IMR-90 (cell line): ENCODE results near the gene SEMA4B. TPM values are rescaled to one million over a fixed set of nuclear protein-coding genes. Genes with fewer than 3 reads are reported as not detected.
A peak's percentile ranks its signal among the peaks of the same experiment; 100 is the strongest.

Experiments
- ATAC-seq: fragments of 200-7000 bp; cut with Tn5 transposase; 2 replicates; pipeline ENCODE4 v1.9.1; 2020; ENCODE audit warnings: low read depth, mild to moderate bottlenecking, moderate library complexity
- BruUV-seq: library from RNA; stranded (reverse); fragments of 400-500 nt; replicated peaks from 2 replicates; lab custom pipeline; 2021; lab: Mats Ljungman, UMichigan
- CTCF ChIA-PET: fragments of 300-600 bp; formaldehyde crosslinking; extraction: SDS; loops from one replicate; lab custom pipeline; 2021; ENCODE audit warnings: antibody characterized with exemption; lab: Yijun Ruan, JAX
- POLR2A ChIA-PET: fragments of 300-600 bp; sonication (Branson Sonifier 250); formaldehyde crosslinking; loops from one replicate; lab custom pipeline; 2022; ENCODE audit warnings: antibody characterized with exemption; ENCODE audit not compliant: unreplicated experiment; lab: Charles Lee
- DNase-seq: peaks from one replicate; pipeline ENCODE4 v3.0.0; 2013
- H2AFZ ChIP-seq: replicated peaks from 2 replicates; pipeline ENCODE3; 2013; ENCODE audit warnings: low read length, mild to moderate bottlenecking; ENCODE audit not compliant: poor library complexity
- H2AK5ac ChIP-seq: 2 replicates; pipeline ENCODE4 v1.6.1; 2013; ENCODE audit warnings: low read depth, low read length, inconsistent platforms
- H2AK9ac ChIP-seq: replicated peaks from 2 replicates; pipeline ENCODE3; 2013; ENCODE audit warnings: mild to moderate bottlenecking, low read depth, low read length, moderate library complexity; ENCODE audit not compliant: poor library complexity
- H2BK120ac ChIP-seq: 2 replicates; pipeline ENCODE4 v1.6.1; 2013; ENCODE audit warnings: low read depth, low read length, inconsistent platforms
- H2BK15ac ChIP-seq: 3 replicates; pipeline ENCODE4 v1.6.1; 2013; ENCODE audit warnings: low read depth, low read length, inconsistent platforms
- H2BK20ac ChIP-seq: 2 replicates; pipeline ENCODE4 v1.6.1; 2013; ENCODE audit warnings: low read depth, mild to moderate bottlenecking, inconsistent platforms, low read length, moderate library complexity
- H2BK5ac ChIP-seq: 2 replicates; pipeline ENCODE4 v1.6.1; 2013; ENCODE audit warnings: mild to moderate bottlenecking, low read depth, low read length, inconsistent platforms; ENCODE audit not compliant: poor library complexity, severe bottlenecking
- H3K14ac ChIP-seq: replicated peaks from 2 replicates; pipeline ENCODE4 v1.6.1; 2013; ENCODE audit warnings: low read depth, low read length, inconsistent platforms
- H3K18ac ChIP-seq: 2 replicates; pipeline ENCODE4 v1.6.1; 2013; ENCODE audit warnings: low read depth, low read length, control low read depth
- H3K23ac ChIP-seq: 2 replicates; pipeline ENCODE4 v1.6.1; 2013; ENCODE audit warnings: low read depth, low read length, inconsistent platforms
- H3K27ac ChIP-seq: 2 replicates; pipeline ENCODE4 v1.5.1; 2013; ENCODE audit warnings: mild to moderate bottlenecking, control low read depth, low read length; ENCODE audit not compliant: insufficient read depth
- H3K27me3 ChIP-seq: 2 replicates; pipeline ENCODE4 v1.6.1; 2013; ENCODE audit warnings: low read length; ENCODE audit not compliant: control insufficient read depth, insufficient read depth
- H3K36me3 ChIP-seq: 2 replicates; pipeline ENCODE4 v1.6.1; 2013; ENCODE audit warnings: low read length, mixed read lengths; ENCODE audit not compliant: control insufficient read depth, insufficient read depth
- H3K4ac ChIP-seq: 2 replicates; pipeline ENCODE4 v1.6.1; 2013; ENCODE audit warnings: low read depth, low read length, inconsistent platforms
- H3K4me1 ChIP-seq: 2 replicates; pipeline ENCODE4 v1.6.1; 2013; ENCODE audit warnings: low read length, mixed read lengths; ENCODE audit not compliant: control insufficient read depth, insufficient read depth
- H3K4me2 ChIP-seq: 2 replicates; pipeline ENCODE4 v1.6.1; 2013; ENCODE audit warnings: low read depth, mild to moderate bottlenecking, control low read depth, low read length, moderate library complexity
- H3K4me3 ChIP-seq: 2 replicates; pipeline ENCODE4 v1.5.1; 2013; ENCODE audit warnings: low read depth, mild to moderate bottlenecking, control low read depth, low read length, moderate library complexity; ENCODE audit not compliant: insufficient read depth
- H3K56ac ChIP-seq: 2 replicates; pipeline ENCODE4 v1.6.1; 2013; ENCODE audit warnings: low read length, inconsistent platforms; ENCODE audit not compliant: insufficient read depth; ENCODE audit errors: extremely low read depth
- H3K79me1 ChIP-seq, 2 experiments: 2 replicates each; pipeline ENCODE4 v1.6.1; 2013; ENCODE audit warnings: low read length in 2 of 2, inconsistent platforms in 1 of 2, low read depth in 1 of 2
- H3K9ac ChIP-seq: 2 replicates; pipeline ENCODE4 v1.6.1; 2013; ENCODE audit warnings: low read depth, low read length, control low read depth
- H3K9me1 ChIP-seq: 2 replicates; pipeline ENCODE4 v1.6.1; 2013; ENCODE audit warnings: low read length, inconsistent platforms; ENCODE audit not compliant: insufficient read depth
- H3K9me3 ChIP-seq: 2 replicates; pipeline ENCODE4 v1.6.1; 2013; ENCODE audit warnings: low read length; ENCODE audit not compliant: control insufficient read depth, insufficient read depth
- H4K20me1 ChIP-seq: 2 replicates; pipeline ENCODE4 v1.6.1; 2013; ENCODE audit warnings: low read length, inconsistent platforms; ENCODE audit not compliant: insufficient read depth
- H4K5ac ChIP-seq: 2 replicates; pipeline ENCODE4 v1.6.1; 2013; ENCODE audit warnings: mild to moderate bottlenecking, low read depth, low read length, control low read depth
- H4K8ac ChIP-seq, 2 experiments: 2 replicates each; pipeline ENCODE4 v1.6.1; 2013; ENCODE audit warnings: low read depth in 2 of 2, low read length in 2 of 2, control low read depth in 1 of 2, inconsistent platforms in 1 of 2
- H4K91ac ChIP-seq: 2 replicates; pipeline ENCODE4 v1.6.1; 2013; ENCODE audit warnings: low read depth, low read length, inconsistent platforms; ENCODE audit not compliant: insufficient read depth
- NFE2L2 ChIP-seq: fragments of 150-350 bp; IDR thresholded peaks from 2 replicates; pipeline ENCODE4 v1.6.1; 2016; ENCODE audit warnings: low read depth, mild to moderate bottlenecking, low read length
- RAD21 ChIP-seq: IDR thresholded peaks from 2 replicates; pipeline ENCODE4 v1.6.1; 2012; ENCODE audit warnings: low read length, improper control_type of control experiment
- SMC3 ChIP-seq: fragments of 150-350 bp; IDR thresholded peaks from 2 replicates; pipeline ENCODE4 v1.6.1; 2016; ENCODE audit warnings: low read depth, mild to moderate bottlenecking, antibody characterized with exemption, low read length, moderate library complexity
- WGBS, 2 experiments: methylation state at CpG; one replicate each; pipeline versions ENCODE4 v1.1.5 to v1.1.7; 2013; ENCODE audit warnings: missing lambda C conversion rate in 2 of 2; ENCODE audit not compliant: insufficient read length in 1 of 2; ENCODE audit errors: extremely low coverage in 2 of 2; 5-methylcytosine and 5-hydroxymethylcytosine counted together
- dilution Hi-C: fragments of 300-500 bp; cut with HindIII; formaldehyde crosslinking; loops from one replicate; pipeline ENCODE4 v1.14.3; 2018; ENCODE audit warnings: low sequenced_read_pairs; ENCODE audit not compliant: unreplicated experiment
- in situ Hi-C: fragments of 300-500 bp; cut with MboI; formaldehyde crosslinking; loops from 3 replicates; pipeline ENCODE4 v1.14.3; 2019; ENCODE audit warnings: low sequenced_read_pairs, inconsistent platforms, mixed read lengths
- intact Hi-C: fragments of 100-400 bp; cut with micrococcal nuclease; formaldehyde crosslinking; loops from 2 replicates; pipeline ENCODE4 v1.10.0; 2022
- polyA plus RNA-seq, 3 experiments: library from polyadenylated mRNA; depleted of rRNA; stranded (reverse); fragments of >200 nt; gene quantifications; 2 replicates each; pipeline ENCODE4 v1.2.3, GENCODE V29; 2012; ENCODE audit warnings: low replicate concordance in 1 of 3
- total RNA-seq: library from RNA; depleted of rRNA; stranded (reverse); fragments of >200 nt; gene quantifications from 2 replicates; pipeline ENCODE4 v1.2.3, GENCODE V29; 2012
- TF ChIP-seq, protein P1 (sequence below): fragments of 150-350 bp; IDR thresholded peaks from 2 replicates; pipeline ENCODE4 v1.6.1; 2016; ENCODE audit warnings: low read depth, mild to moderate bottlenecking, low read length, moderate library complexity, borderline replicate concordance
- TF ChIP-seq, protein P2 (sequence below): conservative IDR thresholded peaks from 2 replicates; pipeline ENCODE4 v1.5.1; 2012; ENCODE audit warnings: mild to moderate bottlenecking, low read depth, low read length, improper control_type of control experiment

SEMA4B gene
- total and polyA plus RNA-seq, 2 of the 4 experiments (the other 2 are of a cell fraction) = 5.0 to 22.5 TPM

DNA sequence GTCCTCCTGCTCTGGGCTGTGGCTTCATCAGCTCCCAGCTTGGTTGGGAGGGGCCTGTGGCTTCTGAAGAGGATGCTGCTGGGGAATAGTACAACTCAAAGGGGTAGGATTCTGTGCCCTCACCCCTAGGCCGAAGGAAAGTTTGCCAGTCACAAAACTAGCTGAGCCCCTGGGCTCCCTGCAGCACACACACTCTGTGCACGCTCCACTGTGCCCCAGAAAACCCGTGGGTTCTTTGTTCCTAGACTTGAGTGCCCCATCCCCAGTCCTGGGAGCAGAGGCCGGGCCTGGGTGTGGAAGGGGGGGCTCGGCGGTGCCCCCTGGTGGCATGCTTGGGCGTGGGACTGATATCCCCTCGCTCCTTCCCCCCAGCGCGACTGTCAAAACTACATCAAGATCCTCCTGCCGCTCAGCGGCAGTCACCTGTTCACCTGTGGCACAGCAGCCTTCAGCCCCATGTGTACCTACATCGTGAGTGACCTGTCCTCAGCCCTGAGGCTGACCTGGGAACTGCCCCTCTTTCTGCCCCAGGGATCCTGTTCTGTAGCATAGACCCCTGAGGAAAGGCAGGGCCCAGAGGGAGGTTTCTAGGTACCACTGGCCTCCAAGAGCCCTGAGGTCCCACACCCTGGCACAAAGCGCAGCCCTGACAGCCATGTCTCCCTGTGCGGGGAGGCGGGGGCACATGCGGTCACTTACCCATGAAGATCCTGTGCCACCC is 18.5 kb downstream of the SEMA4B start:
- peak overlapping the region; percentile 73 for H2AK9ac ChIP-seq
- peaks cover 17% of the 10 kb centered on the region for H3K36me3 ChIP-seq
- DNase-seq (no peak), ATAC-seq (peak; percentile 71)
- no peak overlapping the region for H3K23ac ChIP-seq
- no TSS peak for BruUV-seq
- H2AFZ ChIP-seq = peak overlapping the region; percentile 65
- no peak overlapping the region for H2BK15ac ChIP-seq
- in situ Hi-C loops = loop anchor here (5.0 to 10.0 kb wide), 2 partner anchors 57 to 325 kb away; partner anchors contain the start of gene AP3S2
- H3K4me3 ChIP-seq = no peak overlapping the region
- no peak overlapping the region for H2BK20ac ChIP-seq
- no peaks in the 10 kb centered on the region for H3K9me1 ChIP-seq
- H3K27ac ChIP-seq = no peak overlapping the region
- H2BK120ac ChIP-seq = no peak overlapping the region
- no peaks in the 10 kb centered on the region for H3K9me3 ChIP-seq
- peaks cover 3% of the 10 kb centered on the region; the same call in 1 of the 2 replicates for H3K4me1 ChIP-seq
- H3K9ac ChIP-seq = no peak overlapping the region
- no peak overlapping the region for H2BK5ac ChIP-seq
- 61% methylated on average over 5 of the region's 17 CpGs; no CpG with 5 or more reads in 1 of the 2 experiments for WGBS, 2 experiments
- no peak overlapping the region for H3K56ac ChIP-seq
- H3K4me2 ChIP-seq = no peak overlapping the region
- H4K91ac ChIP-seq = no peak overlapping the region
- H3K79me1 ChIP-seq = peaks cover 5 to 7% of the 10 kb centered on the region in 2 experiments; a peak in 2 of 4 replicates
- CTCF ChIA-PET = interaction anchor here (1.0 to 1.1 kb wide), 2 partner anchors 68 to 74 kb away, joined by 3 read pairs; no protein-coding TSS in a partner anchor
- H3K27me3 ChIP-seq = no peaks in the 10 kb centered on the region
- peak overlapping the region; percentile 45; the same call in 1 of the 2 replicates for H2AK5ac ChIP-seq
- dilution Hi-C loops = no loop called here
- H4K5ac ChIP-seq = no peak overlapping the region
- POLR2A ChIA-PET = no interaction called here
- no peak overlapping the region for H3K18ac ChIP-seq
- TF ChIP-seq, protein P1, sequence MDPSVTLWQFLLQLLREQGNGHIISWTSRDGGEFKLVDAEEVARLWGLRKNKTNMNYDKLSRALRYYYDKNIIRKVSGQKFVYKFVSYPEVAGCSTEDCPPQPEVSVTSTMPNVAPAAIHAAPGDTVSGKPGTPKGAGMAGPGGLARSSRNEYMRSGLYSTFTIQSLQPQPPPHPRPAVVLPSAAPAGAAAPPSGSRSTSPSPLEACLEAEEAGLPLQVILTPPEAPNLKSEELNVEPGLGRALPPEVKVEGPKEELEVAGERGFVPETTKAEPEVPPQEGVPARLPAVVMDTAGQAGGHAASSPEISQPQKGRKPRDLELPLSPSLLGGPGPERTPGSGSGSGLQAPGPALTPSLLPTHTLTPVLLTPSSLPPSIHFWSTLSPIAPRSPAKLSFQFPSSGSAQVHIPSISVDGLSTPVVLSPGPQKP = no peak
- peak; percentile 55 for TF ChIP-seq SMC3
- no peak for TF ChIP-seq NFE2L2
- TF ChIP-seq, protein P2, sequence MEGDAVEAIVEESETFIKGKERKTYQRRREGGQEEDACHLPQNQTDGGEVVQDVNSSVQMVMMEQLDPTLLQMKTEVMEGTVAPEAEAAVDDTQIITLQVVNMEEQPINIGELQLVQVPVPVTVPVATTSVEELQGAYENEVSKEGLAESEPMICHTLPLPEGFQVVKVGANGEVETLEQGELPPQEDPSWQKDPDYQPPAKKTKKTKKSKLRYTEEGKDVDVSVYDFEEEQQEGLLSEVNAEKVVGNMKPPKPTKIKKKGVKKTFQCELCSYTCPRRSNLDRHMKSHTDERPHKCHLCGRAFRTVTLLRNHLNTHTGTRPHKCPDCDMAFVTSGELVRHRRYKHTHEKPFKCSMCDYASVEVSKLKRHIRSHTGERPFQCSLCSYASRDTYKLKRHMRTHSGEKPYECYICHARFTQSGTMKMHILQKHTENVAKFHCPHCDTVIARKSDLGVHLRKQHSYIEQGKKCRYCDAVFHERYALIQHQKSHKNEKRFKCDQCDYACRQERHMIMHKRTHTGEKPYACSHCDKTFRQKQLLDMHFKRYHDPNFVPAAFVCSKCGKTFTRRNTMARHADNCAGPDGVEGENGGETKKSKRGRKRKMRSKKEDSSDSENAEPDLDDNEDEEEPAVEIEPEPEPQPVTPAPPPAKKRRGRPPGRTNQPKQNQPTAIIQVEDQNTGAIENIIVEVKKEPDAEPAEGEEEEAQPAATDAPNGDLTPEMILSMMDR = peak; percentile 57
- peak; percentile 57 for TF ChIP-seq RAD21
- H4K20me1 ChIP-seq = no peaks in the 10 kb centered on the region
- intact Hi-C loops = loop anchor here (10.0 kb wide), 1 partner anchor 135 kb away; no protein-coding TSS in a partner anchor
- no peak overlapping the region for H3K14ac ChIP-seq
- H3K4ac ChIP-seq = no peak overlapping the region
- H4K8ac ChIP-seq = peak overlapping the region in 1 of 2 experiments; percentile 9; a peak in 1 of 4 replicates
